HT-29 (cell line): ENCODE measurements around the gene RNF40. TPM values are rescaled to one million over a fixed set of nuclear protein-coding genes. Genes with fewer than 3 reads are reported as not detected.

Experiments used
- DNase-seq: peaks from one replicate; pipeline ENCODE4 v3.0.0-alpha.2; 2015; ENCODE audit warnings: low spot score
- total RNA-seq: library from RNA; depleted of rRNA; stranded (reverse); fragments of >200 nt; shearing (Covaris generic); gene quantifications from 2 replicates; pipeline ENCODE4 v1.2.3, GENCODE V29; 2014

The RNF40 gene
- total RNA-seq, 1 experiment from 2014 or later = 109 TPM

DNA sequence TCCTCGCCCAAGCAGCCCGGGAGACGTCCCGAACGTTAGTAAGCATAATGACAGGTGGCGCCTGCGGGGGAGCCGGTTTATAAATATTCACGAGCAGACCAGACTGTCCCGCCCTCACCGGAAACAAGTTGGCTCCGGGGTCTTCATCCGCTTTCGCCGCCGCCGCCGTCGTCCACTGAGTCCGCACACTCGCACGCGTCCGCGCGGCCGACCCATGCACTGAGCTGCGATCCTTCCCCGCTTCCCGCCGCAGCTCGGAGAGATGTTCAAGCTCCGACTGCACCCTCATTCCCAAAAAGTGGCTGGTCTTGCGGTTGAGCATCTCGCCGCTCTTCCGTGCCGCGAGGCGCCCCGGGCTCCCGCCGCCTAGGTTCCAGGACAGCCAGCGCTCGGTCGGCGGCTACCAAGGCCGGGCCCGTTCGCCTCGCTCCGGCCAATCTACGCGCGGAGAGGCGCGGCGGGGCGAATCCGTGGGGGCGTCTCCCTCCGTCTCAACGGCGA lies 645 bp upstream of the RNF40 start:
- DNase-seq = peak; percentile 23

GRCh38 chr16:30762991-30763725 lies 1.0 kb downstream of the RNF40 start:
- DNase-seq = no peak

- no peak for DNase-seq
Observed at GRCh38 chr16:30764086-30764485, 2.0 kb downstream of the RNF40 start.

DNA sequence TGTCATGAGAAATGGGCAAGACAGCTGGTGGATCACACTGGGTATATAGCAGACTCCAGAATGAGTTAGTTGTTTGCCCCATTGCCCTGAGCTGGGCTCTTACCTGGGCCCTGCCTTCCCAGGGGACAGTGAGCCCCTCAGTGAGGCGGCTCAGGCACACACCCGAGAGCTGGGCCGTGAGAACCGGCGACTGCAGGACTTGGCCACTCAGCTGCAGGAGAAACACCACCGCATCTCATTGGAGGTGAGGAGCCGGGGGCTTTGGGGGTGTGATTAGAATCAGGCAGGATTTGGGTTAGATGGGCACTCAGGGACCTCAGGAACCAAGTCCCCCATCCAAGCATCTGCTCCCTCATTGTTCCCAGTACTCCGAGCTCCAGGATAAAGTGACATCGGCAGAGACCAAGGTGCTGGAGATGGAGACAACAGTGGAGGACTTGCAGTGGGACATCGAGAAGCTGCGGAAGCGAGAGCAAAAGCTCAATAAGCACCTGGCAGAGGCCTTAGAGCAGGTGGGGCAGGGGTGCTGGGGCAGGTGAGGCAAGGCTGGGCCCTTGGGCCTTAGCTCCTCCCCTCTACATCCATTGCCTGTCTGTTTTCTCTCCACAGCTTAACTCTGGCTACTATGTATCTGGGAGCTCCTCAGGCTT lies 2.8 kb downstream of the RNF40 start:
- no peak for DNase-seq

GRCh38 chr16:30766206-30766932 lies 4.2 kb downstream of the RNF40 start:
- no peak for DNase-seq

DNA sequence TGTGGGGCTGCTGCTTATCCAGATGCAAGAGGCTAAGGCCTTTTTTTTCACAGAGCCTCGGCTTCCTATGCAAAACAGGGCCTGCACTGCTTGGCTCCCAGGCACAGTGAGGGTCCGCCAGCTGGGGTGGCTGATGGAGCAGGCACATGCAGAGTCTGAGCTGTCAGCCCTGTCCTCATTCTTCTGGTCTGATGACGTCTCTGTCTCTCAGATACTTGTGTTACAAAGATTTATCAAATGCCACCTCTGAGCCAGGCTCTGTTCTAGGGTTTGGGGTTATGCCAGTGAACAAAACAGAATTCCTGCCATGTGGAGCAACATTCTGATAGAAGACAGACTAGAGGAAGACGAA lies 4.8 kb downstream of the RNF40 start:
- DNase-seq = no peak

- no peak for DNase-seq
Observed at GRCh38 chr16:30767767-30768465, 5.8 kb downstream of the RNF40 start.

GRCh38 chr16:30768583-30769181 lies 6.6 kb downstream of the RNF40 start:
- DNase-seq = no peak

- no peak for DNase-seq
Observed at GRCh38 chr16:30769379-30770089, 7.4 kb downstream of the RNF40 start.

DNA sequence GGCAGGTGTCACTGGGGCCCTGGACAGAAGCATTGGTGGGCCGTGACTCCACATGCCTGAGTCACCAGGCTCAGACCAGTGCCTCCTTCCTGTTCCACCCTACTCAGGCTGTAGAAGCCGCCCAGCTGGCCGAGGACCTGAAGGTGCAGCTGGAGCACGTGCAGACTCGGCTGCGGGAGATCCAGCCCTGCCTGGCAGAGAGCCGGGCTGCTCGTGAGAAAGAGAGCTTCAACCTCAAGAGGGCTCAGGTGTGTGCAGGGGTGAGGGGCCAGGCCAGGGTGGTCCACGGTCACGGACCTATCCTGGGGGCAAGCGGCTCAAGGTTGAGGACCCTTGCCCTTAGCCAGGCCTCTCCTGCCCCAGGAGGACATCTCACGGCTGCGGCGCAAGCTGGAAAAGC lies 9.6 kb downstream of the RNF40 start:
- no peak for DNase-seq

DNA sequence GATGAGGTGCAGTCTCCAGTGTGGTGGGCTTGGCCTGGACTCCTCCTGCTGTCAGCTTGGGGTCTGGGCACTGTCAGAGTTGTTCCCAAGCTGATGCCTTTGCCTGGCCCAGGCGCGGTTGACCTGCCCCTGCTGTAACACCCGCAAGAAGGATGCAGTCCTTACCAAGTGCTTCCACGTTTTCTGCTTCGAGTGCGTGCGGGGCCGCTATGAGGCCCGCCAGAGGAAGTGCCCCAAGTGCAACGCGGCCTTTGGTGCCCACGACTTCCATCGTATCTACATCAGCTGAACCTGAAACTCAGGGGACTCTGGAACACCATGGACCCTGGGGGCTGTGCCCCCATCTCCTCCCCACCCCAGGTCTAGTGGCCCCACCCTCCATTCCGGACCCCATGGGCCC lies 11.7 kb downstream of the RNF40 start:
- no peak for DNase-seq

- DNase-seq = no peak
Observed at GRCh38 chr16:30774367-30775130, 12.4 kb downstream of the RNF40 start.

DNA sequence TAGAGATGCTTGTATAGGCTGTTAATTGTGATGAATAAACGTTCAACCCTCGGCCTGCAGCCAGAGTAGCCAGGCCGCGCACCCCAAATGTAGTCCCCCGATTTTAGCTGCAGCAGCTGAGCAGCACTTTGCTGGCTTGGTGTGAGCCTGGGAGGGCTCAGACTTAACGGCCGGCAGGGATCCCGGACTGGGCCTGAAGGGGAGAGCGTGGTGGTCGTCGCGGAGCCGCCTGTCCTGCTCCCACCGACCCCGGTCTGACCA lies 12.9 kb downstream of the RNF40 start:
- DNase-seq = no peak

DNA sequence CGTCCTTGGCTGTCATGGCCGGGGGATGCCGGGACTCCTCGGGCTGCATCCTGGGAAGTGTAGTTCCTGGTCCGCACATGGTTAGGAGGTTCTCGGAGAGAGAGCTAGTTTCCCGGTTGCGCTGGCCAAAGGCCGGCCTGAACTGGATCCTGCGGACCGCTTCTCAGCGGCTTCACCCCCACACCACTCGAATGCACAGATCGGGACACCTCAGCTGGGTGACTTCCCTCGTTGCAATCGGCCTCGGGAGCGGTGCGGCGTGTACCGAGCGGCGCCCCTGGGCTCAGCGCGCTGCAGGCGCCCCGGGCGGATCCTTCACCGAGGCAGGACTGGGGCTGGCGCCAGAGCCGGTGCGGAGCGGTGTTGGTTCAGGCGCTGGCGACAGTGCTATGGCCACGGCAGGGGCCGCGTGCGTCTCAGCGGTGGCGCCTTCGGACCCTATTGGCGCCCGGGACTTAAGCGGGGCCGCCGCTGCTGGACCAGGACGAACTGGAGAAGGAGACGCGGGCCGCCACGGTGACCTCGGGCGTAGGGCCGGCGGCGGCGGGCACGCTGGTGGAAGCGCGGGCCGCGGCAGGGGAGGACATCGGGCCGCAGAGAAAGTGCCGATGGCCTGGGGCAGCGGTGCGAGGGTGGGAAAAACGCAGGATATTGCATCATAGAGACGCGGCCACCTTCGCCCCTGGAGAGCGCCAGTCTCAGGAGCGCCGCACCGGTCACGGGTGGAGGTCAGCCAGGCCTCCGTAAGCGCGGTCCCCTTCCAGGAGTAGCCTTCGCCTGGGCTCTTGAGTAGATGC lies 13.5 kb downstream of the RNF40 start:
- peak; percentile 86 for DNase-seq

DNA sequence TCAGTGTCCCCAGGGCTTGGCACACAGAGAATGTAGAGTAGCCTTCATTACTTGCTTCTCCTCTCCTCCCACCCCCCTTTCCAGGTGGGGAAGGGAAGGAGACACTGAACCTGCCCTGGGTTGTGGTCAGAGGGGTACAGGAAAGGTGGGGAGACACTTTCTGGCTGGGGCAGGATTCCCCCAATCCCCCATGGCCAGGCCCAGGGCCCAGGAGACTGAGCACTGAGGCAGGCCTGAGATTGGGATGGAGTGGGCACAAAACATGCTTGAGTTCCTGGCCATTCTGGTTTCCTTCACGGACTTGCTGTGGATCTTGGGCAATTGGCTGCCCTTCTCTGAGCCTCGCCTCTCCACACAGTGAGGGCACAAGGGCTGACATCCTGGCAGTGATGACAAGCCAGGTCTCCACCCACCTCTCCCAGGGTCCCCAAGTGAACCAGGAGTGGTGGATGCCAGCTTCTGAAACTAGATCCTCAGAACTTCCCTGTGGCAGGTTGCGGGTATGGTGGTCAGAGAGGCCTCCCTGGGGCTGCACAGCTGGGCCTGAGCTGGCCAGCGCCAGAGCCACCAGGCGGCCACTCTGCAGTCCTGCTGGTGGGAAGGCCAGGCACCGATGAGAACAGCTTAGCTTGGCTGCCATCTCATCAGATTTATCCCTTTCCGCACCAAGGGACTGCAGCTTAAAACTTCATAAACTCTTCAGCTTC lies 15.6 kb downstream of the RNF40 start:
- no peak for DNase-seq

DNA sequence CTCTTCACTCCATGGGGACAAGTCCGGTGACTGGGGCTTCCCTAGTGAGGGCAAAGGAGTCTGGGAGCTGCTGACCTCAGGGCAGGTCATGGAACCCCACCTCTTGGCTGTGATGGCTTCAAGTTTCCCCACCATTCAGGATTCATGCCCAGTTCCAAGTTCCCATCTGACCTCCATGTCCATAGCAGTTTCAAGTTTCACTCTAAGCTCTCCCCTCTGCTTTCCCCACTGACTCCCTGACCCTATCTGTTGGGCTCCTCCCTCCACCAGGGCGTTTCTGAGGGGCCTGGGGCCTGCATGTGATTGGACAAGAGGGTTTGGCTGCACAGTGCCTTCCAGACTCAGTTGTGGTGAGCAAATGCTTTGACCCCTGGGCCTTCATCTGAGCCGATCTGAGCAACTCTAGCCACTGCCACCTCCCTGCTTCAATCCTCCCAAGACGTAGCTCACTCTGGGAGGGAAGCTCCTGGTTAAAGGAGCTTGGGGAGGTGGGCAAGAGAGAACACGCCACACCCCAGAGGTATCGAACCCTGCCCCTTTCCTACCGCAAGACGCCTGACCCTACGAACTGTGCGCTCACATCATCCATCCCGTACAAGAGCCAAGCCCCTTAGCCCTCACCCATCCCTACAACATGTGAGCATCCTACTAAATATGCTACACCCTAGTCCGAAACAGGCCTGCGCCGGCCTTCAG lies 16.6 kb downstream of the RNF40 start:
- DNase-seq = no peak

DNA sequence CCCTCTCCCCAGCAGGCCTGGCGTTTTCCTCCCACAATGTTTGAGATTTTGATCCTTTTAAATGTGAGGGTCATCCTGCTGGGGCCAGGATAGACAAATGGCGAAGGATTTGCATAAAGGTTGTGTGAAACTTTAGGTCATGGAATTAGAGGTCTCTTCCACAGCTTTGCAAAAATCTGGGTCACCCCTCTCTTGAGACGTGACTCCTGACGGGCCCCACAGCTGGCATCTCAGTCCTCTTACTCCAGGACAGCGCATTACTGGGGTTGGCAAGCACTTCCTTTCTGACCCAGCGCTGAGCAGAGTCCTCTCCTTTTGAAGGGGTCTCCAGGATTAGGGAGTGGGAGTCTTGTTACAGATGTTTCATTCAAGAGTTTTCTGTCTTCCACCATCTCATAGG lies 17.5 kb downstream of the RNF40 start:
- DNase-seq = no peak

DNA sequence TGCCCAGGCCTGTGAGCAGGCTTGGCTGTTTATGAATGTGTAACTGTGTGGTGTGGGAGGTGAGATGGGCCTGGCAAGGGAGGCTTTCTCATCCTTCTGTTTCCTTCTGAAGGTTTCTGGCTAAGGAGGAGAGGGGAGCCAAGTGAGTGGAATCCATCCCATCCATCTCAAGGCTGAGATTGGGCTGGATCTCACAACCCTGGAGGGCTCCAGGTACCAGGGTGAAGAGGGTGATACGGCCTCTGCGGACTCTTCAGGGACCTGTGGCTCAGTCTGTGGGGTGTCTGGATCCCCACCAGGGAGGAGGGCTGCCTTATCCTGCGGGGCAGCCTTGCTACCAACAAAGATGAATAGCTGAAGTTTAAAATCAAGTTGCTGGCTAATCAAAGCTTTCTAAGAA lies 17.9 kb downstream of the RNF40 start:
- DNase-seq = no peak
